ENCODE measurements around the gene SHMT1. TPM values are rescaled to one million over a fixed set of nuclear protein-coding genes. Genes with fewer than 3 reads are reported as not detected.

The SHMT1 gene
- total RNA-seq, 4 donors from 2014 or later: 59.9 to 117 (median 82.7) TPM

DNA sequence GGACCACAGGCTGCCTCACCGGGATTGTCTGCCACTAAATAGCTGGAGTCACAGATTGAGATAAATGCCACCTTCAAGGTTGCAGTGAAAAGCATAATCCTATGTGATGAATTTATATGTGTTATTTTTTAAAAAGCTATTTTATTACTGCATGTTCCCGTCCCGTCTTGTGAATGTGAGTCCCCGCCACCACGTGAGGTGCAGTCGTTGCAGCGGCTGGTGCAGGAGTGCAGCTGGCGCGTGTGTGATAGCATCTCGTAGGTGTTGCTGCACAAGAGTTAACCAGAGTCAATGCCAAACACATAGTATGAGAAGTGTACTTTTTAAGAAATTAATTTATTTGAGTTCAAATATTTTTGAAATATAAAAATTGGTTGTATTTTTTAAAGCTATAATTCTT lies 35.8 kb downstream of the SHMT1 start:
- H3K27me3 ChIP-seq: no peaks in the 10 kb centered on the region
- no peak overlapping the region for H3K27ac ChIP-seq
- no peak overlapping the region for H3K4me3 ChIP-seq (replicated peaks in 1 of 3)
- H3K36me3 ChIP-seq: peaks cover 45 to 76% of the 10 kb centered on the region in 2 donors
- H3K4me1 ChIP-seq: no peaks in the 10 kb centered on the region
- H3K9me3 ChIP-seq: no peaks in the 10 kb centered on the region
- no peak for TF ChIP-seq POLR2A (IDR thresholded peaks at IDR 0.05)
- TF ChIP-seq, protein P1, sequence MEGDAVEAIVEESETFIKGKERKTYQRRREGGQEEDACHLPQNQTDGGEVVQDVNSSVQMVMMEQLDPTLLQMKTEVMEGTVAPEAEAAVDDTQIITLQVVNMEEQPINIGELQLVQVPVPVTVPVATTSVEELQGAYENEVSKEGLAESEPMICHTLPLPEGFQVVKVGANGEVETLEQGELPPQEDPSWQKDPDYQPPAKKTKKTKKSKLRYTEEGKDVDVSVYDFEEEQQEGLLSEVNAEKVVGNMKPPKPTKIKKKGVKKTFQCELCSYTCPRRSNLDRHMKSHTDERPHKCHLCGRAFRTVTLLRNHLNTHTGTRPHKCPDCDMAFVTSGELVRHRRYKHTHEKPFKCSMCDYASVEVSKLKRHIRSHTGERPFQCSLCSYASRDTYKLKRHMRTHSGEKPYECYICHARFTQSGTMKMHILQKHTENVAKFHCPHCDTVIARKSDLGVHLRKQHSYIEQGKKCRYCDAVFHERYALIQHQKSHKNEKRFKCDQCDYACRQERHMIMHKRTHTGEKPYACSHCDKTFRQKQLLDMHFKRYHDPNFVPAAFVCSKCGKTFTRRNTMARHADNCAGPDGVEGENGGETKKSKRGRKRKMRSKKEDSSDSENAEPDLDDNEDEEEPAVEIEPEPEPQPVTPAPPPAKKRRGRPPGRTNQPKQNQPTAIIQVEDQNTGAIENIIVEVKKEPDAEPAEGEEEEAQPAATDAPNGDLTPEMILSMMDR (IDR thresholded peaks at IDR 0.05): no peak
- WGBS, 2 donors: 94 to 95% methylated on average over 10 of the region's 10 CpGs
- no peak for DNase-seq
- intact Hi-C loops (cut with DNase I): no loop called here

DNA sequence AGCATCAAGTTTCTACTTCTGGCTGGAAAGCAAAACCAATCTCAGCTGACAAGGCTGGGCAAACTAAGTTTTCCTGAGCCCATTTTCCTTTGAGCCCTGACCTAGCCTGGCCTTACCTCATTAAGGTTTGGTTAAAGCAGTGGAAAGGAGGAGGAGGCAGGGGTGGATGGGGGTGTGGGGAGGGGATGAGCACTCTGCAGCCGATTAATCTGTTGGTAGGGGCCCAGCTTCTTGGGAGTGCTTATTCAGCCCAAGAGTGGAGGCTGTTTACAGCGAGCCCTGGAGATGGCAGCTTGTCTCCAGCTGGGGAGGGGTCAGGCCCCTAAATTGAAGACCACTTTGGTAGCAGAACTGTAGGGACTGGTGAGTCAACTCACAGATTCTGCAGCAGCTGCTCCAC lies 36.3 kb downstream of the SHMT1 start:
- WGBS, 2 donors: 35 to 75% methylated on average over 2 of the region's 2 CpGs

DNA sequence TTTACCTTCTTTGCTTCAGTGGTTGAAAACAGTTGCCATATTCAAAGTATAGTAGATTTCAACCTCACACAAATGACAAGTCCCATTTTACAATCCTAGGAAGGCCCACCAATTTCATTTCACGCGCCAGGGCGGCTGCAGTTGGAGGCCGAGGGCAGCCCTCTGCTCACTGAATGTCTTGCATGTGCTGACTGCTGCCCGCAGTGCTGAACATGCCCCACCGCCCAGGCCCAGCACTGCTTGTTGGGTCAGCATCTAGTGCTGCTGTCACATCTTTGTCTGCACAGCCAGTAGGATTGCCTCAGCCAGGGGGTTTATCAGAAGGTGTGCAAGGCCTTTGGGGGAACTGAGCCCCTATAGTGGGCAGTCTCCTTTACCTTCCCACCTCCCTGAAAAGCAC lies 36.8 kb downstream of the SHMT1 start:
- no peak for TF ChIP-seq POLR2A (IDR thresholded peaks at IDR 0.05)
- TF ChIP-seq, protein P1 (IDR thresholded peaks at IDR 0.05): no peak
- H3K27me3 ChIP-seq: no peaks in the 10 kb centered on the region
- H3K36me3 ChIP-seq: peaks cover 42 to 69% of the 10 kb centered on the region in 2 donors
- no peak overlapping the region for H3K27ac ChIP-seq
- no peaks in the 10 kb centered on the region for H3K9me3 ChIP-seq
- peaks cover 0 to 5% of the 10 kb centered on the region in 2 donors for H3K4me1 ChIP-seq
- intact Hi-C loops (cut with DNase I): no loop called here
- no peak for DNase-seq
- WGBS, 2 donors: 92 to 98% methylated on average over 5 to 6 of the region's 6 CpGs
- H3K4me3 ChIP-seq (replicated peaks in 1 of 3): no peak overlapping the region

More for the DNA sequence above, 36.3 kb downstream of the SHMT1 start:
- no peaks in the 10 kb centered on the region for H3K27me3 ChIP-seq
- no peak overlapping the region for H3K27ac ChIP-seq
- no peak for TF ChIP-seq POLR2A (IDR thresholded peaks at IDR 0.05)
- TF ChIP-seq, protein P1 (IDR thresholded peaks at IDR 0.05): no peak
- intact Hi-C loops (cut with DNase I): no loop called here
- no peak for DNase-seq
- H3K4me1 ChIP-seq: no peaks in the 10 kb centered on the region
- no peaks in the 10 kb centered on the region for H3K9me3 ChIP-seq
- no peak overlapping the region for H3K4me3 ChIP-seq (replicated peaks in 1 of 3)
- peaks cover 42 to 74% of the 10 kb centered on the region in 2 donors for H3K36me3 ChIP-seq

- Histone ChIP-seq H3K4me1 (peaks cover 0 to 7% of the 10 kb centered on the region in 2 donors), H3K27me3 (no peaks in the 10 kb centered on the region), H3K9me3 (no peaks in the 10 kb centered on the region), H3K36me3 (peaks cover 40 to 64% of the 10 kb centered on the region in 2 donors), H3K4me3 (replicated peaks in 1 of 3) (no peak overlapping the region), H3K27ac (no peak overlapping the region)
- TF ChIP-seq, protein P1 (IDR thresholded peaks at IDR 0.05): no peak
- no peak for TF ChIP-seq POLR2A (IDR thresholded peaks at IDR 0.05)
- no peak for DNase-seq
- intact Hi-C loops (cut with DNase I): no loop called here
- WGBS, 2 donors: 95 to 98% methylated on average over 2 of the region's 2 CpGs
Measured at GRCh38 chr17:18326039-18326438, 37.3 kb downstream of the SHMT1 start.

- Histone ChIP-seq H3K9me3 (no peaks in the 10 kb centered on the region), H3K4me3 (replicated peaks in 1 of 3) (no peak overlapping the region), H3K27ac (no peak overlapping the region), H3K36me3 (peaks cover 30 to 55% of the 10 kb centered on the region in 2 donors), H3K4me1 (peaks cover 2 to 8% of the 10 kb centered on the region in 2 donors), H3K27me3 (no peaks in the 10 kb centered on the region)
- WGBS, 2 donors: 92 to 93% methylated on average over 27 of the region's 27 CpGs
- intact Hi-C loops (cut with DNase I): no loop called here
- no peak for DNase-seq
- no peak for TF ChIP-seq POLR2A (IDR thresholded peaks at IDR 0.05)
- TF ChIP-seq, protein P1 (IDR thresholded peaks at IDR 0.05): no peak
Measured at GRCh38 chr17:18324140-18325050, 39.0 kb downstream of the SHMT1 start.

Data from thyroid gland (tissue), 4 donors.